T-cell (primary cell): Measurements from ENCODE around the gene IQGAP3. TPM values are rescaled to one million over a fixed set of nuclear protein-coding genes. Genes with fewer than 3 reads are reported as not detected.

Experiments used
- ATAC-seq, 4 experiments: fragments of 200-7000 bp in 3 of 4; fragments of 150-1000 bp in 1 of 4; cut with Tn5 transposase; replicated peaks in 1 of 4; 1 replicate in 3 of 4; 2 replicates in 1 of 4; pipeline ENCODE4 v1.10.0; 2021; ENCODE audit warnings: moderate library complexity in 3 of 4, mild to moderate bottlenecking in 2 of 4, moderate number of reproducible peaks in 1 of 4
- CTCF ChIA-PET, 2 donors: fragments of 300-600 bp; sonication (Branson Sonifier 250); formaldehyde crosslinking; loops; one replicate each; lab custom pipeline; 2022; ENCODE audit warnings: antibody characterized with exemption in 2 of 2; lab: Charles Lee
- POLR2A ChIA-PET, 2 donors: fragments of 300-600 bp; sonication (Branson Sonifier 250); formaldehyde crosslinking; loops; one replicate each; lab custom pipeline; 2022; ENCODE audit warnings: antibody characterized with exemption in 2 of 2; lab: Charles Lee
- DNase-seq, 35 experiments: peaks; one replicate each; pipeline versions ENCODE4 v3.0.0 to v3.0.0-alpha.2; 2013 to 2023
- H3K27ac ChIP-seq: one replicate; pipeline ENCODE4 v1.5.1; 2013; ENCODE audit warnings: low read length
- H3K27me3 ChIP-seq, 2 experiments: replicated peaks in 1 of 2; 1 replicate in 1 of 2; 2 replicates in 1 of 2; pipeline versions ENCODE4 v1.6.1 to v1.7.0; 2013; ENCODE audit warnings: low read length in 1 of 2, mixed read lengths in 1 of 2; ENCODE audit not compliant: control insufficient read depth in 2 of 2, insufficient read depth in 2 of 2; ENCODE audit errors: extremely low read depth in 1 of 2
- H3K36me3 ChIP-seq, 2 donors: 1 replicate in 1 of 2; 2 replicates in 1 of 2; pipeline versions ENCODE4 v1.6.1 to v1.7.0; 2013; ENCODE audit warnings: low read length in 1 of 2; ENCODE audit not compliant: control insufficient read depth in 2 of 2, insufficient read depth in 1 of 2; ENCODE audit errors: extremely low read depth in 1 of 2
- H3K4me1 ChIP-seq, 2 experiments: 1 replicate in 1 of 2; 2 replicates in 1 of 2; pipeline versions ENCODE4 v1.6.1 to v1.7.0; 2013; ENCODE audit warnings: low read length in 2 of 2, mixed read lengths in 1 of 2; ENCODE audit not compliant: insufficient read depth in 2 of 2, control insufficient read depth in 1 of 2; ENCODE audit errors: extremely low read depth in 1 of 2
- H3K4me3 ChIP-seq, 2 donors: 1 replicate in 1 of 2; 2 replicates in 1 of 2; pipeline versions ENCODE4 v1.5.1 to v1.7.0; 2013; ENCODE audit warnings: mild to moderate bottlenecking in 2 of 2, low read length in 1 of 2, moderate library complexity in 1 of 2; ENCODE audit not compliant: control insufficient read depth in 1 of 2; ENCODE audit errors: extremely low read depth in 1 of 2
- H3K9me3 ChIP-seq: 2 replicates; pipeline ENCODE4 v1.7.0; 2013
- H3K27ac Mint-ChIP-seq, 2 donors: one replicate each; pipeline ENCODE4 v1.8.0; 2020 to 2021; ENCODE audit warnings: mild to moderate bottlenecking in 2 of 2, mixed read lengths in 2 of 2
- H3K27me3 Mint-ChIP-seq, 2 donors: one replicate each; pipeline ENCODE4 v1.8.0; 2021 to 2022; ENCODE audit warnings: mixed read lengths in 2 of 2
- H3K36me3 Mint-ChIP-seq: one replicate; pipeline ENCODE4 v1.8.0; 2021; ENCODE audit warnings: mixed read lengths
- H3K4me1 Mint-ChIP-seq, 3 donors: one replicate each; pipeline ENCODE4 v1.8.0; 2020 to 2022; ENCODE audit warnings: mixed read lengths in 3 of 3, mild to moderate bottlenecking in 1 of 3
- H3K4me3 Mint-ChIP-seq, 3 donors: one replicate each; pipeline ENCODE4 v1.8.0; 2020 to 2022; ENCODE audit warnings: mild to moderate bottlenecking in 3 of 3, mixed read lengths in 3 of 3, moderate library complexity in 3 of 3
- H3K9me3 Mint-ChIP-seq, 3 donors: one replicate each; pipeline ENCODE4 v1.8.0; 2020 to 2022; ENCODE audit warnings: mixed read lengths in 3 of 3
- WGBS: methylation state at CpG from one replicate; pipeline ENCODE4 v1.1.5; 2013; ENCODE audit warnings: missing lambda C conversion rate; ENCODE audit not compliant: insufficient coverage; 5-methylcytosine and 5-hydroxymethylcytosine counted together
- total RNA-seq, 35 experiments: library from RNA in 6 of 35; stranded (reverse) in 6 of 35; fragments of 120-200 nt in 1 of 35; gene quantifications; one replicate each; pipeline versions ENCODE4 v1.2.1 to v1.2.4 and lab custom pipeline; 2013 to 2026

Gene IQGAP3
- total RNA-seq, 5 donors from 2014 or later (not counting 1 experiment from before 2014, with no cell fraction given): 0.13 to 0.19 (median 0.18) TPM; not detected in 1

GRCh38 chr1:156551869-156552268 lies 20.5 kb downstream of the IQGAP3 start:
- H3K27ac Mint-ChIP-seq: no peak overlapping the region
- Histone ChIP-seq H3K4me1 (no peaks in the 10 kb centered on the region), H3K27ac (no peak overlapping the region), H3K27me3 (peaks cover 0 to 5% of the 10 kb centered on the region in 2 experiments), H3K4me3 (no peak overlapping the region), H3K36me3 (no peaks in the 10 kb centered on the region), H3K9me3 (no peaks in the 10 kb centered on the region)
- 100% methylated on average over 1 of the region's 6 CpGs for WGBS
- H3K27me3 Mint-ChIP-seq: no peaks in the 10 kb centered on the region
- DNase-seq (no peak), ATAC-seq (no peak)
- POLR2A ChIA-PET: no interaction called here
- H3K4me1 Mint-ChIP-seq: peaks cover 0 to 8% (median 2%) of the 10 kb centered on the region in 3 donors
- peaks cover 2% of the 10 kb centered on the region for H3K36me3 Mint-ChIP-seq
- CTCF ChIA-PET: no interaction called here
- H3K4me3 Mint-ChIP-seq: no peak overlapping the region
- H3K9me3 Mint-ChIP-seq: no peaks in the 10 kb centered on the region

DNA sequence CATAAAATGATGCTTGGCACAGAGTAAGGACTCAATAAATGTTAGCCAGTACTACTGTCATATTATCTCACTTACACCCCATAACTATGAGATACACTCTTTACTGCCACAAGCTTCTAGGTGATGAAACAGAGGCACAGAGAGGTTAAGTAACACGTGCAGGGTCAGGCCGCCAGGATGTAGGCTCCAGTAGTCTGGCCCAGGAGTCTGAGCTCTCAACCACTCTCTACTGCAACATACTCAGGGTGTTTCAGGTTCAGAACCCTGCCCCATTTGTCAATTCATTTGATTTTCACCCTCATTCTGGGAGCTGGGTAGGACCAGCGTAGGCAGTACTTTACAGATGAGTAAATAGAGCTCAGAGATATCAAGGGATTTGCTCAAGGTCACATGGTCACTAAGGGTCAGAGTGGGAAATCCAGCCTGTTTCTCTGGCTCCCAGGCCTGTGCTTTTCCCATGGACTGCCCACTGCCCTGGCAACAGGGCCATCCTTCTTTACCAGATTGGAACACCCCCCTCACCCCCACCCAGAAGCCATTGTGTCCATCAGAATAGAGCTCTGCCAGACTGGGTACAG lies 21.2 kb downstream of the IQGAP3 start:
- no peak overlapping the region for H3K27ac ChIP-seq
- Mint-ChIP-seq H3K4me3 (no peak overlapping the region), H3K4me1 (peaks cover 0 to 8% (median 2%) of the 10 kb centered on the region in 3 donors), H3K27ac (no peak overlapping the region), H3K36me3 (peaks cover 2% of the 10 kb centered on the region), H3K27me3 (no peaks in the 10 kb centered on the region), H3K9me3 (no peaks in the 10 kb centered on the region)
- WGBS: 72% methylated on average over 3 of the region's 3 CpGs
- no peak overlapping the region for H3K4me3 ChIP-seq
- peaks cover 0 to 3% of the 10 kb centered on the region in 2 experiments for H3K27me3 ChIP-seq
- H3K36me3 ChIP-seq: no peaks in the 10 kb centered on the region
- ChIA-PET POLR2A (no interaction called here), CTCF (interaction anchor here in 1 of 2 donors (0.8 kb wide), 2 partner anchors 27 to 71 kb away, joined by 3 to 4 read pairs; no protein-coding TSS in a partner anchor)
- no peaks in the 10 kb centered on the region for H3K9me3 ChIP-seq
- no peaks in the 10 kb centered on the region for H3K4me1 ChIP-seq
- DNase-seq (no peak), ATAC-seq (no peak)

- POLR2A ChIA-PET: no interaction called here
- CTCF ChIA-PET: interaction anchor here in 1 of 2 donors (0.8 kb wide), 1 partner anchor 28 kb away, joined by 4 read pairs; no protein-coding TSS in a partner anchor
- ATAC-seq: no peak
- Mint-ChIP-seq H3K4me3 (no peak overlapping the region), H3K27me3 (no peaks in the 10 kb centered on the region), H3K36me3 (peaks cover 2% of the 10 kb centered on the region), H3K4me1 (peaks cover 0 to 8% (median 2%) of the 10 kb centered on the region in 3 donors), H3K9me3 (no peaks in the 10 kb centered on the region), H3K27ac (no peak overlapping the region)
- peaks cover 0 to 3% of the 10 kb centered on the region in 2 experiments for H3K27me3 ChIP-seq
- H3K27ac ChIP-seq: no peak overlapping the region
- H3K36me3 ChIP-seq: no peaks in the 10 kb centered on the region
- WGBS: 100% methylated on average over 3 of the region's 5 CpGs
- no peak for DNase-seq
- H3K4me1 ChIP-seq: no peaks in the 10 kb centered on the region
- H3K4me3 ChIP-seq: no peak overlapping the region
- no peaks in the 10 kb centered on the region for H3K9me3 ChIP-seq
Observed at GRCh38 chr1:156550346-156550745, 22.0 kb downstream of the IQGAP3 start.

GRCh38 chr1:156549831-156550230 lies 22.5 kb downstream of the IQGAP3 start:
- H3K27me3 ChIP-seq: peaks cover 0 to 3% of the 10 kb centered on the region in 2 experiments
- Mint-ChIP-seq H3K27ac (no peak overlapping the region), H3K36me3 (peaks cover 2% of the 10 kb centered on the region), H3K27me3 (no peaks in the 10 kb centered on the region), H3K9me3 (no peaks in the 10 kb centered on the region), H3K4me1 (peaks cover 0 to 8% (median 2%) of the 10 kb centered on the region in 3 donors), H3K4me3 (no peak overlapping the region)
- no peaks in the 10 kb centered on the region for H3K36me3 ChIP-seq
- ChIA-PET CTCF (no interaction called here), POLR2A (no interaction called here)
- no peaks in the 10 kb centered on the region for H3K9me3 ChIP-seq
- WGBS: 100% methylated on average over 1 of the region's 1 CpG
- no peaks in the 10 kb centered on the region for H3K4me1 ChIP-seq
- no peak overlapping the region for H3K4me3 ChIP-seq
- H3K27ac ChIP-seq: no peak overlapping the region
- ATAC-seq: no peak
- DNase-seq: no peak

DNA sequence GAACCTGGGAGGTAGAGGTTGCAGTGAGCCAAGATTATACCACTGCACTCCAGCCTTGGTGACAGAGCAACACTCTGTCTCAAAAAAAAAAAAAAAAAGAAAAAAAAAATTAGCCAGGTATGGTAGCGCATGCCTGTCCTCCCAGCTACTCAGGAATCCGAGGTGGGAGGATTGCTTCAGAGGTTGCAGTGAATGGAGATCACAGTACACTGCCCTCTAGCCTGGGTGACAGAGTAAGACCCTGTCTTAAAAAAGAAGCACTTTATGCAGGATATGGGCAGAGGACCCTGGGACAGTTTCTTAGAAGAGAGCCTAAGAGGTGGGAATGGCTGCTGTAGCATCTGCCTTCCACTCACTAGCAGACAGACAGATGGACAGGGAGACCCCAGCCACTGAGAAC lies 23.0 kb downstream of the IQGAP3 start:
- ChIA-PET POLR2A (no interaction called here), CTCF (interaction anchor here in 1 of 2 donors (0.6 kb wide), 1 partner anchor 63 kb away, joined by 3 read pairs; no protein-coding TSS in a partner anchor)
- no peaks in the 10 kb centered on the region for H3K9me3 Mint-ChIP-seq
- peak in 1 of 35 experiments; percentile 17 for DNase-seq
- Histone ChIP-seq H3K36me3 (no peaks in the 10 kb centered on the region), H3K27me3 (peaks cover 0 to 3% of the 10 kb centered on the region in 2 experiments), H3K4me3 (no peak overlapping the region), H3K4me1 (no peaks in the 10 kb centered on the region), H3K27ac (no peak overlapping the region), H3K9me3 (no peaks in the 10 kb centered on the region)
- peaks cover 2% of the 10 kb centered on the region for H3K36me3 Mint-ChIP-seq
- WGBS: 100% methylated on average over 2 of the region's 2 CpGs
- no peaks in the 10 kb centered on the region for H3K27me3 Mint-ChIP-seq
- peak overlapping the region in 1 of 2 donors; percentile 23 for H3K27ac Mint-ChIP-seq
- H3K4me1 Mint-ChIP-seq: peaks cover 0 to 8% (median 2%) of the 10 kb centered on the region in 3 donors
- ATAC-seq: no peak
- no peak overlapping the region for H3K4me3 Mint-ChIP-seq

GRCh38 chr1:156547982-156548381 lies 24.4 kb downstream of the IQGAP3 start:
- H3K27ac Mint-ChIP-seq: no peak overlapping the region
- H3K4me3 Mint-ChIP-seq: no peak overlapping the region
- no peak overlapping the region for H3K4me3 ChIP-seq
- ATAC-seq (no peak), DNase-seq (no peak)
- ChIA-PET CTCF (no interaction called here), POLR2A (no interaction called here)
- H3K4me1 Mint-ChIP-seq: peaks cover 0 to 5% (median 0%) of the 10 kb centered on the region in 3 donors
- no peaks in the 10 kb centered on the region for H3K4me1 ChIP-seq
- 98% methylated on average over 4 of the region's 9 CpGs for WGBS
- no peaks in the 10 kb centered on the region for H3K36me3 ChIP-seq
- H3K27me3 ChIP-seq: peaks cover 0 to 3% of the 10 kb centered on the region in 2 experiments
- no peaks in the 10 kb centered on the region for H3K9me3 ChIP-seq
- H3K27me3 Mint-ChIP-seq: no peaks in the 10 kb centered on the region
- H3K27ac ChIP-seq: no peak overlapping the region
- no peaks in the 10 kb centered on the region for H3K36me3 Mint-ChIP-seq
- no peaks in the 10 kb centered on the region for H3K9me3 Mint-ChIP-seq
